ENCODE results near the gene NACC2. TPM values are rescaled to one million over a fixed set of nuclear protein-coding genes. Genes with fewer than 3 reads are reported as not detected.

The NACC2 gene
- total RNA-seq, 1 donor from 2014 or later, result 3.9 TPM

GRCh38 chr9:136081826-136082495 is 13.1 kb downstream of the NACC2 start:
- peaks cover 4% of the 10 kb centered on the region for H3K4me1 Mint-ChIP-seq (ENCODE audit: low read depth, unreplicated experiment)
- H3K27ac Mint-ChIP-seq (ENCODE audit: unreplicated experiment), result no peak overlapping the region
- H3K27me3 Mint-ChIP-seq (ENCODE audit: unreplicated experiment), result no peaks in the 10 kb centered on the region
- no peak for DNase-seq
- TF ChIP-seq, protein P1, sequence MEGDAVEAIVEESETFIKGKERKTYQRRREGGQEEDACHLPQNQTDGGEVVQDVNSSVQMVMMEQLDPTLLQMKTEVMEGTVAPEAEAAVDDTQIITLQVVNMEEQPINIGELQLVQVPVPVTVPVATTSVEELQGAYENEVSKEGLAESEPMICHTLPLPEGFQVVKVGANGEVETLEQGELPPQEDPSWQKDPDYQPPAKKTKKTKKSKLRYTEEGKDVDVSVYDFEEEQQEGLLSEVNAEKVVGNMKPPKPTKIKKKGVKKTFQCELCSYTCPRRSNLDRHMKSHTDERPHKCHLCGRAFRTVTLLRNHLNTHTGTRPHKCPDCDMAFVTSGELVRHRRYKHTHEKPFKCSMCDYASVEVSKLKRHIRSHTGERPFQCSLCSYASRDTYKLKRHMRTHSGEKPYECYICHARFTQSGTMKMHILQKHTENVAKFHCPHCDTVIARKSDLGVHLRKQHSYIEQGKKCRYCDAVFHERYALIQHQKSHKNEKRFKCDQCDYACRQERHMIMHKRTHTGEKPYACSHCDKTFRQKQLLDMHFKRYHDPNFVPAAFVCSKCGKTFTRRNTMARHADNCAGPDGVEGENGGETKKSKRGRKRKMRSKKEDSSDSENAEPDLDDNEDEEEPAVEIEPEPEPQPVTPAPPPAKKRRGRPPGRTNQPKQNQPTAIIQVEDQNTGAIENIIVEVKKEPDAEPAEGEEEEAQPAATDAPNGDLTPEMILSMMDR (IDR thresholded peaks at IDR 0.05; ENCODE audit: partially characterized antibody, unreplicated experiment), result no peak
- no peaks in the 10 kb centered on the region for H3K9me3 Mint-ChIP-seq (ENCODE audit: unreplicated experiment)
- H3K4me3 Mint-ChIP-seq (ENCODE audit: unreplicated experiment), result no peak overlapping the region
- H3K36me3 Mint-ChIP-seq (ENCODE audit: unreplicated experiment), result no peaks in the 10 kb centered on the region

GRCh38 chr9:136081113-136081825 is 13.8 kb downstream of the NACC2 start:
- Mint-ChIP-seq H3K27me3 (ENCODE audit: unreplicated experiment) (no peaks in the 10 kb centered on the region), H3K36me3 (ENCODE audit: unreplicated experiment) (no peaks in the 10 kb centered on the region), H3K4me1 (ENCODE audit: low read depth, unreplicated experiment) (peaks cover 4% of the 10 kb centered on the region)

GRCh38 chr9:136080716-136081112 is 14.4 kb downstream of the NACC2 start:
- Mint-ChIP-seq H3K36me3 (ENCODE audit: unreplicated experiment) (no peaks in the 10 kb centered on the region), H3K27me3 (ENCODE audit: unreplicated experiment) (no peaks in the 10 kb centered on the region), H3K9me3 (ENCODE audit: unreplicated experiment) (no peaks in the 10 kb centered on the region), H3K4me1 (ENCODE audit: low read depth, unreplicated experiment) (peaks cover 8% of the 10 kb centered on the region), H3K27ac (ENCODE audit: unreplicated experiment) (no peak overlapping the region), H3K4me3 (ENCODE audit: unreplicated experiment) (no peak overlapping the region)
- no peak for DNase-seq
- TF ChIP-seq, protein P1 (IDR thresholded peaks at IDR 0.05; ENCODE audit: partially characterized antibody, unreplicated experiment), result no peak

More at GRCh38 chr9:136081113-136081825, 13.8 kb downstream of the NACC2 start:
- Mint-ChIP-seq H3K27ac (ENCODE audit: unreplicated experiment) (no peak overlapping the region), H3K9me3 (ENCODE audit: unreplicated experiment) (no peaks in the 10 kb centered on the region), H3K4me3 (ENCODE audit: unreplicated experiment) (no peak overlapping the region)
- TF ChIP-seq, protein P1 (IDR thresholded peaks at IDR 0.05; ENCODE audit: partially characterized antibody, unreplicated experiment), result no peak
- DNase-seq, result peak; percentile 48

- no peak for DNase-seq
- Mint-ChIP-seq H3K36me3 (ENCODE audit: unreplicated experiment) (no peaks in the 10 kb centered on the region), H3K27ac (ENCODE audit: unreplicated experiment) (no peak overlapping the region), H3K9me3 (ENCODE audit: unreplicated experiment) (no peaks in the 10 kb centered on the region), H3K27me3 (ENCODE audit: unreplicated experiment) (no peaks in the 10 kb centered on the region), H3K4me1 (ENCODE audit: low read depth, unreplicated experiment) (peaks cover 8% of the 10 kb centered on the region), H3K4me3 (ENCODE audit: unreplicated experiment) (no peak overlapping the region)
- TF ChIP-seq, protein P1 (IDR thresholded peaks at IDR 0.05; ENCODE audit: partially characterized antibody, unreplicated experiment), result no peak
These were observed 15.2 kb downstream of the NACC2 start for GRCh38 chr9:136079916-136080246.
